NB4 (cell line): ENCODE data around the gene GPN3.

Experiments used
- DNase-seq: peaks from one replicate; pipeline ENCODE4 v3.0.0; 2010; ENCODE audit warnings: low read depth
- H3K4me3 ChIP-seq: one replicate; pipeline ENCODE4 v1.5.1; 2011; ENCODE audit warnings: mild to moderate bottlenecking, low read depth, low read length, moderate library complexity
- MYC ChIP-seq: IDR thresholded peaks from 2 replicates; pipeline ENCODE4 v1.6.1; 2011; ENCODE audit warnings: low read depth, low read length
- POLR2A ChIP-seq: IDR thresholded peaks from 2 replicates; pipeline ENCODE4 v1.6.1; 2011; ENCODE audit warnings: mild to moderate bottlenecking; ENCODE audit not compliant: insufficient read length; ENCODE audit errors: extremely low read depth
- TF ChIP-seq, protein P1 (sequence below): IDR thresholded peaks from 2 replicates; pipeline ENCODE4 v1.6.1; 2011; ENCODE audit warnings: low read depth, low read length
- TF ChIP-seq, protein P2 (sequence below): IDR thresholded peaks from one replicate; pipeline ENCODE4 v1.5.1; 2012; ENCODE audit warnings: low read depth, low read length

The GPN3 gene

DNA sequence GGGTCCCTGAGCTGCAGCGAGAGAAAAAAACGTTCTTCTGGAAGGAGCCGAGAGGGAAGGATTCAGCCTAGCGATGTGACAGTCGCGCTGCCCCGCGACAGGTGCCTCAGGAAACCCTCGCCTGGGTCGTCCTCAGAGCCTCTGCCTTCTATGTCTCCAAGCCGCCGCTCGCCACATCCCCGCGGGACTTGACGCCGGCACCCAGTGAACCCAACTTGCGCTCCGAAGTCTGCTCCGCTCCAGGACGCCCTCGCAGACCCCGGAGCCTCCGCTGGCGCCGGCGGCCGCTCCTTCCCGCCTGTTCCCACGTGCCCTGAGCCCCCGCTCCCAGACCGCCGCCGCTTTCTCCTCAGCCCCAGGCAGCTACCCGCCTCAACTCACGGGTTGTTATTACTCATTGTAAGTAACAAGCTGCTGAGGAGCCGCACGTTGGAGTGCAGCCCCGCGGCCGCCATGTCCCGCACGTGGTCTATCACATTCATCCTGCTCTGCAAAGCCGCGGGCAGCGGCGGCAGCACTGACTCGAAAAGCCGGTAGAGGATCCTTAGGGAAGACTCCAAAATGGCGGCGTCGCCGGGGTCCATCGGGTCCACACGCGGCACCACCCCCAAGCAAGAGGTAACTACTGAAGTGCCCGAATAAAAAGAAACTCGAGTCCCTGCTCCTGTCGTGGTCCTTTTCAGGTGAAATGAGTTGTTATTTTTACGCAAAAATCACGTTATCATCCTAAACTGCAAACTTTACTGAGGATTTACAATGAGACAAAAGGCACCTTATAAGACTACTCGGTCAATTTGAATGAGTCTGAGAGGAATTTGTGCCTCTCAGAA lies 64.7 kb downstream of the GPN3 start, which contains the start of gene ANAPC7:
ANAPC7 (minus strand) TSS at position 563 of the 830 bp plus-strand sequence; CDS start at position 482, 81 bp downstream.
- DNase-seq, result peak; percentile 96
- peak within 1 kb of the TSS; percentile 94 for H3K4me3 ChIP-seq
- TF ChIP-seq POLR2A, result peak; percentile 77
- TF ChIP-seq, protein P1, sequence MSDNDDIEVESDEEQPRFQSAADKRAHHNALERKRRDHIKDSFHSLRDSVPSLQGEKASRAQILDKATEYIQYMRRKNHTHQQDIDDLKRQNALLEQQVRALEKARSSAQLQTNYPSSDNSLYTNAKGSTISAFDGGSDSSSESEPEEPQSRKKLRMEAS, result peak; percentile 96
- TF ChIP-seq, protein P2, sequence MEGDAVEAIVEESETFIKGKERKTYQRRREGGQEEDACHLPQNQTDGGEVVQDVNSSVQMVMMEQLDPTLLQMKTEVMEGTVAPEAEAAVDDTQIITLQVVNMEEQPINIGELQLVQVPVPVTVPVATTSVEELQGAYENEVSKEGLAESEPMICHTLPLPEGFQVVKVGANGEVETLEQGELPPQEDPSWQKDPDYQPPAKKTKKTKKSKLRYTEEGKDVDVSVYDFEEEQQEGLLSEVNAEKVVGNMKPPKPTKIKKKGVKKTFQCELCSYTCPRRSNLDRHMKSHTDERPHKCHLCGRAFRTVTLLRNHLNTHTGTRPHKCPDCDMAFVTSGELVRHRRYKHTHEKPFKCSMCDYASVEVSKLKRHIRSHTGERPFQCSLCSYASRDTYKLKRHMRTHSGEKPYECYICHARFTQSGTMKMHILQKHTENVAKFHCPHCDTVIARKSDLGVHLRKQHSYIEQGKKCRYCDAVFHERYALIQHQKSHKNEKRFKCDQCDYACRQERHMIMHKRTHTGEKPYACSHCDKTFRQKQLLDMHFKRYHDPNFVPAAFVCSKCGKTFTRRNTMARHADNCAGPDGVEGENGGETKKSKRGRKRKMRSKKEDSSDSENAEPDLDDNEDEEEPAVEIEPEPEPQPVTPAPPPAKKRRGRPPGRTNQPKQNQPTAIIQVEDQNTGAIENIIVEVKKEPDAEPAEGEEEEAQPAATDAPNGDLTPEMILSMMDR, result peak; percentile 7
- TF ChIP-seq MYC, result peak; percentile 97
